GM23248 (cell line): ENCODE measurements around the gene ALDH1A3. TPM values are rescaled to one million over a fixed set of nuclear protein-coding genes. Genes with fewer than 3 reads are reported as not detected.

Experiments
- DNase-seq: peaks from one replicate; pipeline ENCODE4 v3.0.0-alpha.2; 2015
- H2AFZ ChIP-seq: fragments of 200-600 bp; sonication (generic); 2 replicates; pipeline ENCODE4 v1.6.1; 2016; ENCODE audit warnings: antibody characterized with exemption
- H3F3A ChIP-seq: fragments of 200-600 bp; sonication (generic); 2 replicates; pipeline ENCODE4 v1.6.1; 2016; ENCODE audit warnings: mild to moderate bottlenecking, antibody characterized with exemption, mixed run types; ENCODE audit not compliant: insufficient read depth
- H3K27ac ChIP-seq: fragments of 200-600 bp; sonication (generic); 2 replicates; pipeline ENCODE4 v1.5.1; 2016; ENCODE audit warnings: mild to moderate bottlenecking
- H3K27me3 ChIP-seq: fragments of 200-600 bp; sonication (generic); replicated peaks from 2 replicates; pipeline ENCODE4 v1.6.1; 2016; ENCODE audit warnings: mild to moderate bottlenecking; ENCODE audit not compliant: insufficient read depth
- H3K36me3 ChIP-seq: fragments of 200-600 bp; sonication (generic); 2 replicates; pipeline ENCODE4 v1.6.1; 2016; ENCODE audit warnings: low read depth, mild to moderate bottlenecking
- H3K4me1 ChIP-seq: fragments of 200-600 bp; sonication (generic); 2 replicates; pipeline ENCODE4 v1.6.1; 2016; ENCODE audit warnings: mild to moderate bottlenecking; ENCODE audit not compliant: insufficient read depth
- H3K4me2 ChIP-seq: fragments of 200-600 bp; sonication (generic); one replicate; pipeline ENCODE4 v1.6.1; 2016; ENCODE audit warnings: mild to moderate bottlenecking; ENCODE audit not compliant: unreplicated experiment
- H3K4me3 ChIP-seq: fragments of 200-600 bp; sonication (generic); 2 replicates; pipeline ENCODE4 v1.5.1; 2016; ENCODE audit warnings: mild to moderate bottlenecking
- H3K79me2 ChIP-seq: fragments of 200-600 bp; sonication (generic); 2 replicates; pipeline ENCODE4 v1.6.1; 2016; ENCODE audit warnings: mild to moderate bottlenecking; ENCODE audit not compliant: insufficient read depth
- H3K9ac ChIP-seq: fragments of 200-600 bp; sonication (generic); 2 replicates; pipeline ENCODE4 v1.6.1; 2016; ENCODE audit warnings: mild to moderate bottlenecking
- H3K9me2 ChIP-seq: fragments of 200-600 bp; sonication (generic); 2 replicates; pipeline ENCODE4 v1.6.1; 2016; ENCODE audit warnings: mixed run types, mild to moderate bottlenecking, moderate library complexity; ENCODE audit not compliant: insufficient read depth
- H3K9me3 ChIP-seq: fragments of 200-600 bp; sonication (generic); one replicate; pipeline ENCODE4 v1.6.1; 2017; ENCODE audit warnings: low read depth
- H4K20me1 ChIP-seq: fragments of 200-600 bp; sonication (generic); 2 replicates; pipeline ENCODE4 v1.6.0; 2016; ENCODE audit not compliant: insufficient read depth
- EZH2 ChIP-seq: fragments of 200-600 bp; sonication (generic); IDR thresholded peaks from 2 replicates; pipeline ENCODE4 v1.6.1; 2018; ENCODE audit warnings: antibody characterized with exemption, mild to moderate bottlenecking; ENCODE audit not compliant: insufficient read depth, poor library complexity, severe bottlenecking
- EZH2phosphoT487 ChIP-seq: fragments of 200-600 bp; sonication (generic); IDR thresholded peaks from 2 replicates; pipeline ENCODE4 v1.6.1; 2018; ENCODE audit warnings: antibody characterized with exemption, moderate library complexity, mild to moderate bottlenecking, low read depth; ENCODE audit not compliant: insufficient read depth
- WGBS, 2 experiments: methylation state at CpG; one replicate each; pipeline ENCODE4 v1.1.6; 2015 to 2017; ENCODE audit warnings: low lambda C conversion rate in 2 of 2, low coverage in 1 of 2; ENCODE audit errors: missing lambda C conversion rate in 2 of 2; 5-methylcytosine and 5-hydroxymethylcytosine counted together
- in situ Hi-C: fragments of 300-500 bp; cut with MboI; formaldehyde crosslinking; loops from 2 replicates; pipeline ENCODE4 v1.15.0; 2020
- polyA plus RNA-seq: library from polyadenylated mRNA; unstranded; fragments of >200 nt; fragmentation: Nextera tagmentation; extraction: Ambion mirVana; gene quantifications from 2 replicates; pipeline ENCODE4 v1.2.1, GENCODE V29; 2016
- total RNA-seq: library from RNA; depleted of rRNA; stranded (reverse); fragments of >200 nt; shearing (Covaris generic); gene quantifications from 2 replicates; pipeline ENCODE4 v1.2.3, GENCODE V29; 2014

The ALDH1A3 gene
- total and polyA plus RNA-seq, 2 experiments from 2014 or later = 4.8 to 9.9 TPM

DNA sequence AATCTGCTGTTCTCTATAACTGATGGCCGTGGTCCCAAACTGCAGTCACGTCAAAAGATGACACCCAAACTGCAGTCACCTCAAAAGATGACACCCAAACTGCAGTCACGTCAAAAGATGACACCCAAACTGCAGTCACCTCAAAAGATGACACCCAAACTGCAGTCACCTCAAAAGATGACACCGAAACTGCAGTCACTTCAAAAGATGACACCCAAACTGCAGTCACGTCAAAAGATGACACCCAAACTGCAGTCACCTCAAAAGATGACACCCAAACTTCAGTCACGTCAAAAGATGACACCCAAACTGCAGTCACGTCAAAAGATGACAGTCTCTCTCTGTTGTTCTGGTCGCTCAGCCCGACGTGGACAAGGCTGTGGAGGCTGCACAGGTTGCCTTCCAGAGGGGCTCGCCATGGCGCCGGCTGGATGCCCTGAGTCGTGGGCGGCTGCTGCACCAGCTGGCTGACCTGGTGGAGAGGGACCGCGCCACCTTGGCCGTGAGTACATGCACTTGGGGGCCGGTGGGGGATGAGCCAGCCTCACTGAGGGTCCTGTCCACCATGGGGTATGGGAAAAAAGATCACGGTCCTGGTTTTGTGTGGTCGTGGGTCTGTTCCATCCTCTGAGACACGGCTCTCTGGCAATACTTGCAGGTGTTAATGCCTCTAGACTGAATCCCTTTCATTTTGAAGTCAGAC is 7.7 kb downstream of the ALDH1A3 start:
- no peak overlapping the region for H3K27ac ChIP-seq
- H3K4me3 ChIP-seq = no peak overlapping the region
- no peaks in the 10 kb centered on the region for H3K36me3 ChIP-seq
- H3K9ac ChIP-seq = no peak overlapping the region
- peaks cover 16% of the 10 kb centered on the region for H3K4me1 ChIP-seq
- TF ChIP-seq EZH2 (no peak), EZH2phosphoT487 (no peak)
- 86 to 87% methylated on average over 22 of the region's 22 CpGs for WGBS, 2 experiments
- H3K4me2 ChIP-seq = no peak overlapping the region
- H3F3A ChIP-seq = no peaks in the 10 kb centered on the region
- H3K27me3 ChIP-seq = no peaks in the 10 kb centered on the region
- in situ Hi-C loops = no loop called here
- H3K9me3 ChIP-seq = no peaks in the 10 kb centered on the region
- H4K20me1 ChIP-seq = no peaks in the 10 kb centered on the region
- H3K79me2 ChIP-seq = no peaks in the 10 kb centered on the region
- no peaks in the 10 kb centered on the region for H3K9me2 ChIP-seq
- no peak overlapping the region for H2AFZ ChIP-seq
- DNase-seq = no peak

DNA sequence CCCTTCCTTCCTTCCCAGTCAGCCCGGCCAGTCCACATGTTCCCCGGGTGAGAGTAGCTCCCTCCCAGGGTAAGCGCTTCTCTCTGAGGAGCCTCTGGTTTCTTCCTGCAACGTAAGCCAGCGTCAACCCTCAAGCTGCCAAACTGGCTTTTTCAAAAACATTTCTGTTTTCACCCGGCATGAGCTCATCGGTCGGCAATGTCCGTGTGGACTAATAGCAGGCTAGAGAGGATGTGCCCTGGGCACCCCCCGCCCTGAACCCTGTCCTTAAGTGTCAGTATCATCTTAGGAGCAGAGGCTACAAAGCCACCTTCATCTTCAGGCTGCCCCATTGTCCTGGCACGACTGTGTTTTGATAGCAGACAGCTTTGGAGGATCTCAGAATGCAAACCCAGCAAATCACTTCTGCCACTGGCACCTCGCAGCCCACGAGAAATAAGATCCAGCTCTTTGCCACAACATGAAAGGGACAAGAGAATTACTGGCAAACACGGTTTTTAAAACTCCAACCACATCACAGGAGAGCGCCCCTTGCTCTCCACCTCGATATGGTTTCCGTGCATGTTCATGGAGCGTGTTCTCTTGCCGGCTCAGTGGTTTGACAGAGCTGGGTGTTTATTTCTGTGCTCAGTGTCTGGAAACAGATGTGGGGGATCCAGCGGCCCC is 9.9 kb downstream of the ALDH1A3 start:
- TF ChIP-seq EZH2 = no peak
- no peak for TF ChIP-seq EZH2phosphoT487
- Histone ChIP-seq H3K9ac (peak overlapping the region; percentile 53), H3K9me3 (no peaks in the 10 kb centered on the region), H3K4me3 (peak overlapping the region; percentile 50), H3F3A (no peaks in the 10 kb centered on the region), H3K36me3 (no peaks in the 10 kb centered on the region), H2AFZ (peak overlapping the region; percentile 86), H3K9me2 (no peaks in the 10 kb centered on the region), H3K4me1 (peaks cover 16% of the 10 kb centered on the region), H3K27me3 (no peaks in the 10 kb centered on the region), H4K20me1 (no peaks in the 10 kb centered on the region), H3K27ac (peak overlapping the region; percentile 40), H3K4me2 (peak overlapping the region; percentile 75), H3K79me2 (no peaks in the 10 kb centered on the region)
- 20% methylated on average over 20 of the region's 20 CpGs for WGBS, 2 experiments
- in situ Hi-C loops = no loop called here
- DNase-seq = peak; percentile 92

DNA sequence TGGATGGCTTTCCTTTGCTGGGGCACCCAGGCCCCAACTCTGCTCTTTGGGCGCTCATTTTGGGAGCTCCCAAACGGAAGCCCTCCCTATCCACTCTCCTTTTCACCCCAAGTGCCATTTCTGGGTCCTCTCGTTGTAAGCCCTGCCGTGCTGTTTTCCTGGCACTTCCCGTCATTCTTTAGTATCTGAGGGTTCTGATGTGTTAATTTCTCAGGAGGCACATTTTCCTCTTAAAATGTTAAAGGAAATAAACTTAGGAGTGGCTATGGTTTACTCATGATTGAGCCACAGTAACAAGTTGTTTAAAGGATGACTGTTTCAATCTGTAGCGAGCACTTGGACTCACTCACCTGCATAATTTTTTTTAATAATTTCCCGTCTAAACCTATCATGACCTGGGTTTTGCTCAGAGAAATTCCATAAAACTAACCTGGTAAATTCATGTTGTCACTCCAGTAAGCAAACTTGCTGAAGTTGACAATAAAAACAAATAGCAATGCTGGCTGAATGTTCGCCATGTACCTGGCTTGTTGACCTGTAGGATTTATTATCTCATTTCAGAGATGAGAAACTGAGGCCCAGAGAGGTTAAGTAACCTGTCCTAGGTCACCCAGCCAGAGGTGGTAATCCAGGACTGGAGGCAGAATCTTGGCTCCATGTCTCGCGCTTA is 10.6 kb downstream of the ALDH1A3 start:
- H3K36me3 ChIP-seq = no peaks in the 10 kb centered on the region

DNA sequence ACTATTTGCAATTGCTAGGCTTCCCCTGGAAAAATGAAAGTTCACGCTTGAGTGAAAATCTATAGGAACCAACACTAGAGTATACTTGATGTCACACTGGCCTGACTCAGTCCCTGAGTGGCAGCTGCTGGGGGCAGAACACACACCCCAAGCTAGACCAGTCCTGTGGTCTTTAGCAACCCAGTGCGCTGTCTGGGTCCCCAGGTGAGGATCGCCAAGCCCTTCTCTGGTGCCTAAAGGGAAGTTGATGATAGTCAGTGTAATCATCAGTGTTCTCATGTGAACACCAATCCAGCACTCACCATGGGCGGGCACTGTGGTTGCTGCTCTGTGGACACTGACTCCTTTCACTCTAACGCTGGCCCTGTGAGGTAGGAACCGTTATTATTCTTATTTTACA is 11.2 kb downstream of the ALDH1A3 start:
- no peaks in the 10 kb centered on the region for H3K27me3 ChIP-seq
- H3K36me3 ChIP-seq = no peaks in the 10 kb centered on the region
- H3K4me1 ChIP-seq = peaks cover 16% of the 10 kb centered on the region
- H3K27ac ChIP-seq = no peak overlapping the region
- no peaks in the 10 kb centered on the region for H3K9me3 ChIP-seq
- no peak overlapping the region for H2AFZ ChIP-seq
- H3K9me2 ChIP-seq = no peaks in the 10 kb centered on the region
- no peak overlapping the region for H3K4me2 ChIP-seq
- DNase-seq = no peak
- no peaks in the 10 kb centered on the region for H3K79me2 ChIP-seq
- H3K4me3 ChIP-seq = no peak overlapping the region
- no peak for TF ChIP-seq EZH2phosphoT487
- TF ChIP-seq EZH2 = no peak
- in situ Hi-C loops = no loop called here
- WGBS, 2 experiments = 94 to 97% methylated on average over 6 of the region's 6 CpGs
- no peaks in the 10 kb centered on the region for H4K20me1 ChIP-seq
- H3F3A ChIP-seq = no peaks in the 10 kb centered on the region
- no peak overlapping the region for H3K9ac ChIP-seq

More for the DNA sequence above, 10.6 kb downstream of the ALDH1A3 start:
- Histone ChIP-seq H3K9ac (0 out of 2 replicates have a peak overlapping the region, but pooled peaks have one; percentile 53), H3K9me2 (no peaks in the 10 kb centered on the region), H3K4me1 (peaks cover 16% of the 10 kb centered on the region), H2AFZ (peak overlapping the region; percentile 86), H3K9me3 (no peaks in the 10 kb centered on the region), H3K4me3 (no peak overlapping the region), H3K27ac (no peak overlapping the region), H3K27me3 (no peaks in the 10 kb centered on the region), H3K4me2 (peak overlapping the region; percentile 75), H3K79me2 (no peaks in the 10 kb centered on the region), H3F3A (no peaks in the 10 kb centered on the region), H4K20me1 (no peaks in the 10 kb centered on the region)
- peak; percentile 14 for DNase-seq
- TF ChIP-seq EZH2phosphoT487 (no peak), EZH2 (no peak)
- 75 to 79% methylated on average over 10 of the region's 10 CpGs for WGBS, 2 experiments
- in situ Hi-C loops = no loop called here
